KG1 (cell line): ENCODE measurements around the gene ZSCAN4.

ENCODE experiments used
- DNase-seq: peaks from one replicate; lab custom pipeline; 2025; lab: John Stamatoyannopoulos, UW

Gene ZSCAN4

DNA sequence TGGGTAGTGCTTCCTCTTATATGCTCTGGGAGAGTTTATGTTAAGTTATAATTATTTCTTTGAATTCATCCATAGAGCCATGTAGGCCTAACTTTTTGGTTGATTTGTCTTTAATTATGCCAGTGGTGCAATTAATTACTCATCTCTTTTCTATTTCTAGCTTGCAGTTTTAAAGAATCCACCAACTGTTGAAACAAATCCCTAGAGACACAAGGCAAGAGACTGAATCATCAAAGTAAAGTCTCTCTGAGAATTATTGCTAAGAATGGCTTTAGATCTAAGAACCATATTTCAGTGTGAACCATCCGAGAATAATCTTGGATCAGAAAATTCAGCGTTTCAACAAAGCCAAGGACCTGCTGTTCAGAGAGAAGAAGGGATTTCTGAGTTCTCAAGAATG, 7.1 kb downstream of the ZSCAN4 start:
- no peak for DNase-seq

GRCh38 chr19:57682226-57682766, 13.6 kb downstream of the ZSCAN4 start:
- DNase-seq, result no peak

DNA sequence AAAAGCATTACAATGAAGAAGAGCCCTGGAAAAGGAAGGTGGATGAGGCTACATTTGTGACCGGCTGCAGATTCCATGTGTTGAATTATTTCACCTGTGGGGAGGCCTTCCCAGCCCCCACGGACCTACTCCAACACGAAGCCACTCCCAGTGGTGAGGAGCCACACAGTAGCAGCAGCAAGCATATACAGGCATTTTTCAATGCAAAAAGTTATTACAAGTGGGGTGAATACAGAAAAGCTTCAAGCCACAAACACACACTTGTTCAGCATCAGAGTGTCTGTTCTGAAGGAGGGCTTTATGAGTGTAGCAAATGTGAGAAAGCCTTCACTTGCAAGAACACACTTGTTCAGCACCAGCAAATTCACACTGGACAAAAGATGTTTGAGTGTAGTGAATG, 18.0 kb downstream of the ZSCAN4 start:
- DNase-seq, result no peak

GRCh38 chr19:57687363-57688010, 18.8 kb downstream of the ZSCAN4 start:
- no peak for DNase-seq

GRCh38 chr19:57688011-57688763, 19.5 kb downstream of the ZSCAN4 start:
- no peak for DNase-seq

DNA sequence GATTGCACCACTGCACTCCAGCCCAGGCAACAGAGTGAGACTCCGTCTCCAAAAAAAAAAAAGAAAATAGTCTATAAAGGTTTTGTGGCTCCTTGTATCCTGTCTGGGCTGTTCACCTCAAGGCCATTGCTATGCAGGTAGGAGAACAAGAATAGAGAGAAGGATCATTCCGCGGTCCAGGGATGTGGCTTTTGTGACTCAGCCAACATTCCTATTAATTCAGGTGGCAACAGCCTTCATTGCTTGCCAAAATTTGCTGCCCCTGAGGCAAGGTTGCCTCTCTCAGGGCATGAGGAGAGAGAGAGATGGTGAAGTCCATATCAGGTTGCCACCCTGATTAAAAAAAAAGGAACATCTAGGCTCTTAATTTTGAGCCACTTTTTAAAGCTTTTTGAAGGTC, 21.0 kb downstream of the ZSCAN4 start:
- DNase-seq, result no peak

GRCh38 chr19:57701625-57702024, 32.9 kb downstream of the ZSCAN4 start:
- no peak for DNase-seq

DNA sequence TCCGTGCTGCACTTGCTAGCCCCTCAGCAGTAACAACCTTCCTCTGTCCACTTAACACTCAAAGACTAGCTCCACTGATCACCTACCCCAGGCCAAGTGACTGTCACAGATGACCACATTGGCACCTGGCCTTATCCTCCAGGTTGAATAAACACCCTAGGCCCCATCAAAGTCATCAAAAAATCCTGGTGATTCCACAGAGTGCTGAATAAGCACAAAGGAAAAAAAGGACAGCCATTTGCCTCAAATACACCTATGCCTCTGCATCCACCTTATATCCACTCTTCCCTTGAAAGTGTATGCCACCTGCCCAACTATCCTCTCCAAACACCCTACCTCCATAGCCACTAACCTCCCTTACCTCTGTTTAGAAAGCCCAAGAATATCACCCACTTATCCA, 37.6 kb downstream of the ZSCAN4 start:
- no peak for DNase-seq

DNA sequence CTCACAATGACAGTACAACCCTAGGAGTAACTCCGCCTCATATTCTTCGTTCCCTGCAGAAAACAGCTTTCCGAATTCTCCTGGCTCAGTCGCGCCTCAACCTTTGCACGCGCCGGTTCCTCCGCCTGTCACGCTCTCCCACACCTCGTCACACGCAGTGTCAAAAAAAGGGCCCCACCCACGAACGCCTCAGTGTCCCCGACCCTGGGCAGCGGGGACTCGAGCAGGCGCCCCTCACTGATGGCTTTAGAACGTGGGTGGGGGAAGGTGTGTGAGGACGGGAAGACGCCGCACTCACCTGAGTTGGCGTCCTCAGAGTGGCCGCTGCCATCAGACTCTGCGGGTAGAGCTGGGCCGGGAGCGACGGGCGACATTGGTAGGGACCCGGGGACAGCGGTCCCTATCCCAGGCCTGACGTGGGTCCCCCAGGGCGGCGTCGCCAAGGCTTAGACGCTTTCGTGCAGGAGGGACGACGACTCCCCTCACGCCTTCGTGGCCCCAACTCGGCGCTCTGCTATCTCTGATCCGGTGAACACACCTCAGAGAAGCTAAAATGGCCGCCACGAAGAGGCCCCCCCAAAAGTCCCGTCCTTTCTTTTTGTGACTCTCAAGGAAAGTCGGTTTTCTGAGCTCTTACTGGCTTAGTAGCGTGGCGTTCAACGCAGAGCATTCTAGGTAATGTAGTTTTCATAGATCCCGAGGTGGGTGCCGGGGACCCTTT, 40.1 kb downstream of the ZSCAN4 start, which contains the start of gene ZNF154:
Gene ZNF154 (minus strand): TSS at position 564 of the 721 bp plus-strand sequence. CDS start 233 bp downstream, at position 331.
- no peak for DNase-seq

DNA sequence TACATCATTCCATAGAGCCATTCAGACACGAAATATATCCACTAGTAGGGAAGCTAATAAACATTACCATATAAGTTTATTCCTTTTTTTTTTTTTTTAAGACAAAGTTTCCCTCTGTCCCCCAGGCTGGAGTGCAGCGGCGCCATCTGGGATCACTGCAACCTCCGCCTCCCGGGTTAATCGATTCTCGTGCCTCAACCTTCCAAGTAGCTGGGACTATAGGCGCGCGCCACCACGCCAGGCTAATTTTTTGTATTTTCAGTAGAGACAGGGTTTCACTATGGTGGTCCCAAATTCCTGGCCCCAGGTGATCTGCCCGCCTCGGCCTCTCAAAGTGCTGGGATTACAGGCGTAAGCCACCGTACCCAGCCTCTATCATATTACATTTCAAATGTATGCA, 40.9 kb downstream of the ZSCAN4 start:
- DNase-seq, result no peak

DNA sequence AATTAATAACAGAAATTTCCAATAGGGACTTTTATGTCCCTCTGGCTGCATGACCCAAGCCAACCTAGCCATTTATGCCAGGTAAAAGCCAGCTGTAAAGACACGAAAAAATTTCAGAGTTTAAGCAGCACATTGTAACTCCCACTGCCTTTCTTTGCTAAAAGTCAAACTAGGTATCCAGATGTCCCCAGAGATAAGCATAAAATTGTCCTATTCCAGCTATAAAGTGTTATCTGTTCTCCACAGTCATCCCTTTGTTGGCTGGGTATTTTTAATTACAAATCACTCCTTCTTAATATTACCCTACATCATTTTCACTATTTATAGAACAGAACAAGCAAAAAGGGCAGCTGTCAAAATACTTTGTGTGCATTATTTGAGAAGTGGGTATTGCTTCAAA, 43.5 kb downstream of the ZSCAN4 start:
- DNase-seq, result no peak

- DNase-seq, result no peak
These were observed 50.7 kb downstream of the ZSCAN4 start for GRCh38 chr19:57719424-57719823.

DNA sequence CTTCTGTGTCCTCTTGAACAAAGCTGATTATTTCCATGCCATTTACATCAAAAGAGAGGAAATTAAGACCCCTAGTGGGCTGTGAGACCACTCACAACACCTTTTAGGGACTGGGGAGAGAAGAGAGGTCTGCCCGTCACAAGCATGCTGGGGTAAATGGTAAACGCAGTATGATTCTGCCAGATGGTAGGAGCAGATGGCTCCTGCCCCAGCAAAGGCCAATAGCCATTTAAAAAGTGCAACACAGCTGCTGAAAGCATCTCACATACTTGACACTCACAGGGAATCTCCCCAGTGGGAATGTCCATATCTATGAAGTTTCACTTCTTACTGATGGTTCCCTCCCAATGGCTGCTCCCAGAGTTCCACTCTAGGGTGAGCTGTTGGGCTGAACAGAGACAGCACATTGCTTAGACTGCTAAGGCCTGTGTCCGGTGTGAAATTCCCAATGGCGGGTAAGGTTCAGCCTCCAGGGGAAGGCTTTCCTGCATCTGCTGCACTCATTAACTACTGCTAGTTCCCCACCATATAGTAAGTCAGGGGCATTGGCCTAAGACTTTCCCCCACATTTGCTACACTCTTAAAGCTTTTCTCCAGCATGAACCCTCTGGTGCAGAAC, 51.3 kb downstream of the ZSCAN4 start:
- DNase-seq, result no peak

GRCh38 chr19:57720878-57721277, 52.1 kb downstream of the ZSCAN4 start:
- DNase-seq, result no peak
